T-helper 2 cell (primary cell): ENCODE results near the gene KRTAP10-7.
"Not testable (repeated sequence)": the region's sequence is repeated elsewhere in the genome, so short reads cannot be mapped to it uniquely, and the experiment has no call there.

Source experiments
- DNase-seq, 5 experiments: peaks; one replicate each; pipeline versions ENCODE4 v3.0.0 to v3.0.0-alpha.2; 2012 to 2022
- total RNA-seq, 2 donors: gene quantifications; one replicate each; lab custom pipeline; 2026; lab: John Stamatoyannopoulos, UW

KRTAP10-7 gene, protein sequence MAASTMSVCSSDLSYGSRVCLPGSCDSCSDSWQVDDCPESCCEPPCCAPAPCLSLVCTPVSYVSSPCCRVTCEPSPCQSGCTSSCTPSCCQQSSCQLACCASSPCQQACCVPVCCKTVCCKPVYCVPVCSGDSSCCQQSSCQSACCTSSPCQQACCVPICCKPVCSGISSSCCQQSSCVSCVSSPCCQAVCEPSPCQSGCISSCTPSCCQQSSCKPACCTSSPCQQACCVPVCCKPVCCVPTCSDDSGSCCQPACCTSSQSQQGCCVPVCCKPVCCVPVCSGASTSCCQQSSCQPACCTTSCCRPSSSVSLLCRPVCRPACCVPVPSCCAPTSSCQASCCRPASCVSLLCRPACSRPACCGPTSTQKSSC
- 0 reads per million in 2 donors for total RNA-seq

- not testable (repeated sequence) for DNase-seq
These were observed at the start of gene KRTAP10-7 for GRCh38 chr21:44600118-44600978. KRTAP10-7 (plus strand) TSS chr21:44600597; CDS start chr21:44600622, 25 bp downstream.

- no peak for DNase-seq
These were observed 49.6 kb upstream of the KRTAP10-7 start for GRCh38 chr21:44550807-44551206.

DNA sequence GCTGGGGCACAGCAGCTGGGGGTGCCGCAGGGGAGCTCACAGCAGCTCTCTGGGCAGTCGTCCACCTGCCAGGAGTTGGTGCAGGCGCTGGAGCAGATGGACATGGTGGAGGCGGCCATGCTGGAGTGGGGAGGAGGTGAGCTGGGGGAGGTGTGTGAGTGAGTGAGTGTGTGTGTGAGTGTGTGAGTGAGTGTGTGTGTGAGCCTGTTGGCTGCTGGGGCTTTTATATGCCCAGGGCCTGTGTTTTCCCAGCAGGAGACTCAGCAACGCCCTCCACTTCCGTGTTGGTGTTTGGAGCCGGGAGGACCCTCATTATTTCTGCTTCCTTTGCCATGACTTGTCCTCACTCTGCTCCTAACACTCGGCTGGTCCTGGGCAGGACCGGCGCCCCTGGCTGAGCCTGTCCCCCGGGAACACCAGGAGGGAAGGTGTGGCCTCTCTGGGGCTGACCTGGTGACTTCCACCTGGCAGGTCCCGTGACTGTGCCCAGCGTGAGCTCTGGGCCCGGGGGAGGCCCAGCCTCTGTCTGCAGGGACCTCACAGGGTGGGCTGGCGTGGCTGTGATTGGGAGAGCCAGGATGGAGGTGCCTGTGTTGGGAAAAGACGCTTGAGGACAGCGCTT lies 48.9 kb upstream of the KRTAP10-7 start, which contains the start of gene KRTAP10-2:
KRTAP10-2 (minus strand) TSS at position 166 of the 622 bp plus-strand sequence; CDS start at position 119, 47 bp downstream.
- DNase-seq: no peak

- DNase-seq: no peak
These were observed 48.3 kb upstream of the KRTAP10-7 start for GRCh38 chr21:44552136-44552535.

DNA sequence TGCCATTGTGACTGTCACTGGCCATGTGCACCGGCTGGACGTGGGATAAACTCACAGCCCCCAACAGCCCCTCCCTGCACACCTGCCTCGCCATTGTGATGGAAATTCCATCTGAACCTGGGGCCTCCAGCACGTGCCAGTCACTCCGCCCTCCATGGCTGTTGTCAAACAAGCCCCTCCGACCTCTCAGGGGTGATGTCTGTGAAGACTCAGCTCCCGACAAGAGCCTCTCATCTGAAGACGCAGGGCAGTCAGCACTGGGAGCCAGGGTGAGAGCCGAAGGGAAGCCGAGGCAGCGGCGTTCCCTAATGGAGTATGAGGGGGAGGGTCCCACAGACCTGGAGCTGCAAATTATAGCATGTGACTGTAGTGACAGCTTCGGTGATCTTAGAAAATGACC lies 47.7 kb upstream of the KRTAP10-7 start:
- DNase-seq: no peak

- DNase-seq: no peak
These were observed 45.1 kb upstream of the KRTAP10-7 start for GRCh38 chr21:44555200-44555875.

- DNase-seq: no peak
These were observed 43.5 kb upstream of the KRTAP10-7 start for GRCh38 chr21:44556879-44557278.

DNA sequence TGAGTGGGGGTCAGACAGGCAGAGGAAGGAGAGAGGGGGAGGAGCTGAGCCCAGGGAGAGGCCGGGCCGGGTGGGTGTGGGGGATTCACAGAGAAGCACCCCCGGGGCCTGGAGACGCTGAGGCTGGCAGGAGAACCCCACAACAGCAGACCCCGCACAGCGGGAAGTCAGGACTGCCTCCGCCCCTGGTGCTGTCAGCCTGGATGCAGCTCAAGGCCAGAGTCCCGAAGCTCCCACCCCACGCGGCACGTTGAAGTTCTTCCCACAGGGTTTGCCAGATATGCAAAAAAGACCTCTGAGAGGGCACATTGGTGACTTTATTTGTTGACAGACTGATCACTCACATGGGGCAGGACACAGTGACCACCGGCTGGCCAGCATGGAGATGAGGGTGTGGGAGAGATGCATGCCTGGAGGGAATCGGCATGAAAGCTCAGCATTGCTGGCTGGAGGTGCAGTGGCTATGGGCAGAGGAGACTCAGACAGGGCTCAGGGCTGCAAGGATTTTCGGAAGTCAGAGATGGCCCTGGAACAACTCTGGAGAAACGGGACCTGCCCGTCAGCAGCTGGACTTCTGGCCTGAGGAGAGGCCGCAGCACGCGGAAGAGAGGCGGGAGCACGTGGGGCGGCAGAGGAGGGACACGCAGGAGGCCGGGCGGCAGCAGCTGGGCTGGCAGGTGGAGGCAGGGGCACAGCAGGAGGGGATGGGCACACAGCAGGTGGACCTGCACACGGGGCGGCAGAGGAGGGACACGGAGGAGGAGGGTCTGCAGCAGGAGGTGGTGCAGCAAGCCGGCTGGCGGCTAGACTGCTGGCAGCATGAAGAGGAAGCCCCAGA lies 42.7 kb upstream of the KRTAP10-7 start:
- DNase-seq: no peak

DNA sequence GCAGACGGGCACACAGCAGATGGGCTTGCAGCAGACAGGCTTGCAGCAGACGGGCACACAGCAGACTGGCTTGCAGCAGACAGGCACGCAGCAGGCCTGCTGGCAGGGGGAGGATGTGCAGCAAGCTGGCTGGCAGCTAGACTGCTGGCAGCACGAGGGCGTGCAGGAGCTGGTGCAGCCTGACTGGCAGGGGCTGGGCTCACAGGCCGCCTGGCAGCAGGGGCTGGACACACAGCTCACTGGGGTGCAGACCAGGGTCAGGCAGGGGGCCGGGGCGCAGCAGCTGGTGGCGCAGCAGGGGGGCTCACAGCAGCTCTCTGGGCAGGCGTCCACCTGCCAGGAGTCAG lies 42.1 kb upstream of the KRTAP10-7 start:
- not testable (repeated sequence) for DNase-seq

DNA sequence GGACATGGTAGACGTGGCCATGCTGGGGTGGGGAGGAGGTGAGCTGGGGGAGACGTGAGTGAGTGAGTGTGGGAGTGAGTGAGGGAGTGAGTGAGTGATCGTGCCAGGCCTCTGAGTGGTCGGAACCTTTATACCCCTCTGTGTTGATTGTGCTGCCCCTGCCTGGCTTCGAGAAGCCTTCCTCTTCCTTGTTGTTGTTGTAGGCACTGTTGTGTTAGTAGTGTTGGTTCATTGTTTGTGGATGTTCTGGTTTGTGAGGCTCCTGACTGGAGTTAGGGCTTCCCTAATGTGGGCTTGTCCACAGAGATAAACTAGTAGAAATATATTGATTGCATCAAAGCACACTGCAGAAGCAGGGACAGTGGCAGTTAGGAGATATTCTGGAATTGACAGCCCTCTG lies 41.7 kb upstream of the KRTAP10-7 start, which contains the start of gene KRTAP10-3:
KRTAP10-3 (minus strand) TSS at position 101 of the 400 bp plus-strand sequence; CDS start at position 21, 80 bp downstream.
- DNase-seq: no peak

DNA sequence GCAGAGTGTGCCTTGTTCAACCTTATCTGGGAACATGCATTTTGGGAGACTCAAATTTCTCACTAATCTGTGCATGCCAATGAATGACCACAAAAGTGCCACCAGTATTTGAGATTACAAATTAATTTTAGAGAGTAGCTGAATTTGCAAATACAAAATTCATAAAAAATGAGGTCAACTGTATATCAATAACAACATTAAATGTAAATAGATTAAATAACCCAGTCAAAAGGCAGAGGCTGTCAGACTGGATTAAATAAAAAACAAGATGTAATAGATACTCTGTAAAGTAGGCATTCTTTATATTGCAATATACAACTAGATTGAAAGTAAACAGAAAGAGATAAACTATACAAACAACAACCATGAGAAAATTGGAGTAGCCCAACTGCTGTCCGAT lies 36.3 kb upstream of the KRTAP10-7 start:
- DNase-seq: no peak

DNA sequence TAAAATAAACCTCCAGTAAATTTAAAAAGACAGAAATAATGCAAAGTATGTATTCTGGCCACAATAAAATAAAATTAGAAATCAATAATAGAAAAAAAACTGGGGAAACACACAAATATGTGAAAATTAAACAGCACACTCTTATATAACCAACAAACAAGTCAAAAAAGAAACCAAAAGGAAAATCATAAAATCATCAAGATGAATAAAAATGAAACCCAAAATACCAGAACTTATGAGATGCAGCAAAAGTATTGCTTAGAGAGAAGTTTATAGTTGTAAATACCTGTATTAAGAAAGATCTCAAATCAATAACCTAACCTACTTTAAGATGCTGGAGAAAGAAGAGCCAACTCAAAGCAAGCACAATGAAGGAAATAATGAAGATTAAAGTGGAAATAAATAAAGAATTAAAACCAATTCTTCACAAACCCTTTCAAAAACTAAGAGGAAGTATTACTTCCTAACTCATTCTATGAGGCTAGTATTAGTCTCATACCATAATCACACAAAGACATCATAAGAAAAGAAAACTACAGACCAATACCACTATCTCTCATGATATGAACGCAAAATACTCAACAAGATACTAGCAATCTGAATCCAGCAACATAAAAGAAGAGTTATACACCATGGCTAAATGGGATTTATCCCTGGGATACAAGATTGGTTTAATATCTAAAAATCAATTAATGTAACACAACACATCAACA lies 35.4 kb upstream of the KRTAP10-7 start:
- no peak for DNase-seq

GRCh38 chr21:44566403-44566802 lies 34.0 kb upstream of the KRTAP10-7 start:
- no peak for DNase-seq

- DNase-seq: no peak
These were observed 32.8 kb upstream of the KRTAP10-7 start for GRCh38 chr21:44567481-44568171.

GRCh38 chr21:44568261-44568660 lies 32.1 kb upstream of the KRTAP10-7 start:
- no peak for DNase-seq

GRCh38 chr21:44568667-44569556 lies 31.5 kb upstream of the KRTAP10-7 start:
- no peak for DNase-seq

- DNase-seq: no peak
These were observed 30.4 kb upstream of the KRTAP10-7 start for GRCh38 chr21:44569861-44570517.

DNA sequence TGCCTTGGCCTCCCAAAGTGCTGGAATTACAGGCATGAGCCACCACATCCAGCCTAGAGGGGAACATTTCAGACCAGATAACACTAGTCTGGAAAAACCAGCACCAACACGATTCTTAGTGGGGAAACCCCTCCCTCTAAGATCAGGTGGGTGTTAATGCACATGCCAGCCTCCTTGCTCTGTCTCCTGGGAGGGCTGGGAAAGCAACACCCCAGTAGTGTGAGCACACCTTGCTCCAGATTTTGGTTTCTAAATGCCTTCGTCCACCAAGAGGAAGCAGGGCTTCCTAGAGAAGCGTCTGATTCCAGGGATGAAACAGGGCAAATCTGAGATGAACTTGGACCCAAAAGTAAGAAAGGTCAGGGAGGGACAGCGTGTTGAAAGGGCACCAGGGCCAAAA lies 29.1 kb upstream of the KRTAP10-7 start:
- DNase-seq: no peak
